ENCODE measurements around the gene MAPK1.
"Not testable (repeated sequence)": the region's sequence is repeated elsewhere in the genome, so short reads cannot be mapped to it uniquely, and the experiment has no call there.

The MAPK1 gene

DNA sequence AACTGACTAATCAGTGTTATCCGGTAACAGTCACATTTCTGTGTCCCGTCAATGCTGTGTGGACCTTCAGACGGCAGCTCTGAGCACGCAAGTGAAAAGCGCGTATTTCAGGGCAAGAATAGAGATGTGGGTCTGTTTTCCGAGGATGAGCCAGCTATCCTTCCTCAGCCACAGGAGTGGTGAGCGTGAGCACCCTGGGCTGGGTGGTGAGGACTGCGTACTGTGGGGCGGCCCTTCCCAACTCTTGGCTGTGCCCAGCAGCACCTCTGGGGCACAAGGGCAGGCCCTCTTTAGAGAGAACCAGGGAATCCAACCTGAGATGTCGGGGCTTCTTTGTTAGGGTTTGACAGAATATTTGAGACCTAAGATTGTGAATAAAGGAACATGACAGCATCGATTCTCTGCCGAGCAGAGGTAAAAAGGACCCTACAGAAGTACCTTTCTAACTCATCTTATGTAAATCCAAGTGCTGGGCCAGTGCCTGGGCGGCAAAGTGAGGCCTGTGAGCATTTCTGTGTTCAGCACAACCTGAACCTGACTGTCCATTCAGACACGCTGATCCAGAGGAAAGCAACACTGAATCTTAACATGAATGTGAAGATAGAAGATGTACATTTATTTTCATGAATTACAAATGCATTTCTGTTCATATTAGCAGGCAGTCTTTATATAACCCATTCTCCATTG is 105.3 kb downstream of the MAPK1 start:
- ATAC-seq (ENCODE audit: low read depth) = no peak
- H3K4me1 Mint-ChIP-seq = peaks cover 2% of the 10 kb centered on the region
- H3K4me3 Mint-ChIP-seq = no peak overlapping the region
- DNase-seq (ENCODE audit: low spot score in 2 of 2) = no peak
- no peak overlapping the region for H3K27ac Mint-ChIP-seq
- no peaks in the 10 kb centered on the region for H3K9me3 Mint-ChIP-seq
- peaks cover 29% of the 10 kb centered on the region for H3K36me3 Mint-ChIP-seq
- no peaks in the 10 kb centered on the region for H3K27me3 Mint-ChIP-seq

GRCh38 chr22:21761086-21761485 is 106.4 kb downstream of the MAPK1 start:
- no peak for ATAC-seq (ENCODE audit: low read depth)

GRCh38 chr22:21760640-21761039 is 106.8 kb downstream of the MAPK1 start:
- H3K4me3 Mint-ChIP-seq = no peak overlapping the region
- H3K27ac Mint-ChIP-seq = no peak overlapping the region
- H3K4me1 Mint-ChIP-seq = peaks cover 7% of the 10 kb centered on the region
- no peak for ATAC-seq (ENCODE audit: low read depth)
- no peak for DNase-seq (ENCODE audit: low spot score in 2 of 2)
- peaks cover 35% of the 10 kb centered on the region for H3K36me3 Mint-ChIP-seq
- H3K27me3 Mint-ChIP-seq = no peaks in the 10 kb centered on the region
- no peaks in the 10 kb centered on the region for H3K9me3 Mint-ChIP-seq

More at GRCh38 chr22:21761086-21761485, 106.4 kb downstream of the MAPK1 start:
- Mint-ChIP-seq H3K9me3 (no peaks in the 10 kb centered on the region), H3K27me3 (no peaks in the 10 kb centered on the region), H3K27ac (no peak overlapping the region), H3K4me1 (peaks cover 3% of the 10 kb centered on the region), H3K36me3 (peaks cover 32% of the 10 kb centered on the region), H3K4me3 (no peak overlapping the region)
- DNase-seq (ENCODE audit: low spot score in 2 of 2) = no peak

- H3K4me1 Mint-ChIP-seq = peaks cover 11% of the 10 kb centered on the region
- ATAC-seq (ENCODE audit: low read depth) = no peak
- peaks cover 29% of the 10 kb centered on the region for H3K36me3 Mint-ChIP-seq
- no peaks in the 10 kb centered on the region for H3K9me3 Mint-ChIP-seq
- H3K4me3 Mint-ChIP-seq = no peak overlapping the region
- H3K27ac Mint-ChIP-seq = no peak overlapping the region
- DNase-seq (ENCODE audit: low spot score in 2 of 2) = no peak
- H3K27me3 Mint-ChIP-seq = no peaks in the 10 kb centered on the region
These were observed 107.6 kb downstream of the MAPK1 start for GRCh38 chr22:21759646-21760376.

GRCh38 chr22:21759093-21759492 is 108.4 kb downstream of the MAPK1 start:
- no peaks in the 10 kb centered on the region for H3K27me3 Mint-ChIP-seq
- DNase-seq (ENCODE audit: low spot score in 2 of 2) (no peak), ATAC-seq (ENCODE audit: low read depth) (no peak)
- peaks cover 27% of the 10 kb centered on the region for H3K36me3 Mint-ChIP-seq
- H3K4me1 Mint-ChIP-seq = peaks cover 19% of the 10 kb centered on the region
- no peak overlapping the region for H3K4me3 Mint-ChIP-seq
- no peaks in the 10 kb centered on the region for H3K9me3 Mint-ChIP-seq
- no peak overlapping the region for H3K27ac Mint-ChIP-seq

DNA sequence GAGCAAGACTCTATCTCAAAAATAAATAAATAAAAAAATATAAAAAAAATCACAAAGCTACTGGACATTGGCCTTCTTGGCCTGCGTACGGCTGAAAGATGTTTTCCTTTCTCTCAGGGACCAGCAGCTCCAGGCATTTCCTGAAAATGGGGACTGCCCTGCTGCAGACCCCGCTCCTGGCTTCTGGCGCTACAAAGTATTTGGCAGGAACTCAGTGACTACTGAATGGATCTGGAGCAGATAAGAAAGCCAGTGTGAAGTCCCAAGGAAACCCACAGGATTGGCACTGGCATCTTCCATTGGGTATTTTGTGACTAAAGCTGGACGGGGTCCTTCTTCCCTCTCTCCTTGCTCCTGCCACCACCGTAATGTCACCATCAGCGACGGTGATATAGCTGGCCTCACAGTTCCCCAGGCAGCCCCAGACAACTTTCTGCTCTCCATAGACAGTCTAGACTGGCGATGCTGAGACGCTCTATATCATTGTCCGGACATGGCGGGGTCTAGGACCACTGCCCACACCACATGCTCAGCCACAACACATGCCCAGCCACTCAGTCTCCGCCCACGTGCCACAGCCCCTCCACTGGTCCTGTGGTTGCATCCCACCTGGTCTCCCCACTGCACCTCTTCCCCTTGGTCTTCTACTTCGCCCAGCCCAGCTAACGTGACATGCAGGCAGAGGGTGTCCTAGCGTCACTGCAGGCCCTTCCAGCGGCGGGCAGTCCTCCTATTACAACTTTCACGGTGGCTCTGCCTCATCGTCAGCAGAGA is 109.2 kb downstream of the MAPK1 start:
- Mint-ChIP-seq H3K27ac (no peak overlapping the region), H3K9me3 (no peaks in the 10 kb centered on the region), H3K27me3 (no peaks in the 10 kb centered on the region), H3K4me3 (no peak overlapping the region), H3K36me3 (peaks cover 25% of the 10 kb centered on the region), H3K4me1 (peaks cover 19% of the 10 kb centered on the region)
- ATAC-seq (ENCODE audit: low read depth) (no peak), DNase-seq (ENCODE audit: low spot score in 2 of 2) (no peak)

- Mint-ChIP-seq H3K9me3 (no peaks in the 10 kb centered on the region), H3K27ac (no peak overlapping the region), H3K4me3 (no peak overlapping the region), H3K36me3 (peaks cover 20% of the 10 kb centered on the region), H3K4me1 (peaks cover 19% of the 10 kb centered on the region), H3K27me3 (no peaks in the 10 kb centered on the region)
- no peak for ATAC-seq (ENCODE audit: low read depth)
- no peak for DNase-seq (ENCODE audit: low spot score in 2 of 2)
These were observed 111.6 kb downstream of the MAPK1 start for GRCh38 chr22:21755851-21756284.

- H3K4me1 Mint-ChIP-seq = peaks cover 19% of the 10 kb centered on the region
These were observed 112.9 kb downstream of the MAPK1 start for GRCh38 chr22:21754523-21754922.

DNA sequence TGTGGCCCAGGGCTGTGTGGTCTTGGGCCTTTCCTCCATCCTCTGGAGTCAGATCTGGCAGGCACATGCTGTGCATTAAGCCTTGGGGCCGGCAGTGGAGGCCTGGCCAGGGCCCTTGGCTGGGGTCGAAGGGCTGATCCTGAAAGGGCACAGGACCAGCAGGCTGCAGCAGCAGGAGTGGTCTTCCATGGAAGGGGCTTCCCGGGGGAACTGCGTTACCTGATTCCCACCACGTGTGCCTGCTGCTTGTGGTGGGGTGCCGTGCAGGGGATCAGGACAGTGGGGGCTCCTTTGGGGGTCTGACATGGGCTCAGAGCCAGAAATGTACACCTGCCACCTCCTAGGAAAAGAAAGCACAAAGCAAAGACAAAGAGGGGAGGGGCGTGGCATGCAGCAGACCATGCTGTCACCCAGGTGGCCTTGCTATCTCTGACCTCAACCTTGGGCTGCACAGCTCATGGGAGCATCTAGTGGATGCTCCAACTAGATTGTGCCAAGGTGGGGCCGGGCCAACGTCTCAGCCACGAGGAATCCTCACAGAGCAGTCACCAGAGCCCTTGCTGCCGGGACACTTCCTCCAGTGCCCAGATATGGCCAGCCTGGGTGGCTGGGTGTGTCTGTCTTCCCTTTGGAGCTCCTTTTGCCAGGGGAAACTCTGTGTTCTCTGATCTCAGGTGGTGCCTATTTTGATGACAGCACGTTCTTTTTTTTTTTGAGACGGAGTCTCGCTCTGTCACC is 113.9 kb downstream of the MAPK1 start:
- Mint-ChIP-seq H3K27me3 (no peaks in the 10 kb centered on the region), H3K27ac (no peak overlapping the region), H3K9me3 (no peaks in the 10 kb centered on the region), H3K36me3 (peaks cover 14% of the 10 kb centered on the region), H3K4me1 (peaks cover 19% of the 10 kb centered on the region), H3K4me3 (no peak overlapping the region)
- DNase-seq (ENCODE audit: low spot score in 2 of 2) (no peak), ATAC-seq (ENCODE audit: low read depth) (no peak)

More at GRCh38 chr22:21754523-21754922, 112.9 kb downstream of the MAPK1 start:
- Mint-ChIP-seq H3K4me3 (no peak overlapping the region), H3K27me3 (no peaks in the 10 kb centered on the region), H3K36me3 (peaks cover 20% of the 10 kb centered on the region), H3K9me3 (no peaks in the 10 kb centered on the region), H3K27ac (no peak overlapping the region)
- DNase-seq (ENCODE audit: low spot score in 2 of 2) (peak; percentile 29 to 30), ATAC-seq (ENCODE audit: low read depth) (peak; percentile 97)

DNA sequence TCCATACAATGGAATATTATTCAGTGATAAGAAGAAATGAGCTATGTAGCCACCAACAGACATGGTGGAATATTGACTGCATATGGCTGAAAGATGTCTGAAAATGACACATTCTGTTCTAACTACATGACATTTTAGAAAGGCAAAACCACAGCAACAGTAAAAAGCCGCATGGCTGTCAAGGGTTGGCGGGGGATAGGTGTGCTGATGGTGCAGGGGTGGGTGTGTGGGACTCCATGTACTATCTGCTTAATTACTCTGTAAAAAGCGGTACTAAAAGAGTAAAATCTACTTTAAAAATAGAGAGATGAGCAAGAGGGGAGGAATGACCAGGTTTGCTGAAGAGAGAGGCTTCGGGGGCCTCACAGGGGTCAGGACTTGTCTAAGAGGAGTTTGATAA is 115.2 kb downstream of the MAPK1 start:
- no peaks in the 10 kb centered on the region for H3K9me3 Mint-ChIP-seq
- no peak overlapping the region for H3K4me3 Mint-ChIP-seq
- DNase-seq (ENCODE audit: low spot score in 2 of 2) (no peak), ATAC-seq (ENCODE audit: low read depth) (no peak)
- H3K36me3 Mint-ChIP-seq = peaks cover 8% of the 10 kb centered on the region
- H3K4me1 Mint-ChIP-seq = peaks cover 18% of the 10 kb centered on the region
- H3K27ac Mint-ChIP-seq = peak overlapping the region; percentile 67
- no peaks in the 10 kb centered on the region for H3K27me3 Mint-ChIP-seq

- Mint-ChIP-seq H3K36me3 (no peaks in the 10 kb centered on the region), H3K27me3 (no peaks in the 10 kb centered on the region), H3K9me3 (no peaks in the 10 kb centered on the region), H3K27ac (no peak overlapping the region), H3K4me1 (no peaks in the 10 kb centered on the region), H3K4me3 (no peak overlapping the region)
- DNase-seq (ENCODE audit: low spot score in 2 of 2) (no peak), ATAC-seq (ENCODE audit: low read depth) (no peak)
These were observed 121.5 kb downstream of the MAPK1 start for GRCh38 chr22:21745948-21746347.

DNA sequence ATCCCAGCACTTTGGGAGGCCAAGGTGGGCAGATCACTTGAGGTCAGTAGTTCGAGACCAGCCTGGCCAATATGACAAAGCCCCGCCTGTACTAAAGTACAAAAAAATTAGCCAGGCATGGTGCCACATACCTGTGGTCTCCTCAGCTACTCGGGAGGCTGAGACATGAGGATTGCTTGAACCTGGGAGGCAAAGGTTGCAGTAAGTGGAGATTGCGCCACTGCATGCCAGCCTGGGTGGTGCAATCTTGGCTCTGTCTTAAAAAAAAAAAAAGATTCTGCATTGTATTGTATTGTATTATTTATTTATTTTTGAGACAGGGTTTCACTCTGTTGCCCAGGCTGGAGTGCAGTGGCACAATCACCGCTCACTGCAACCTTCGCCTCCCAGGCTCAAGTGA is 122.5 kb downstream of the MAPK1 start:
- not testable (repeated sequence) for H3K36me3 Mint-ChIP-seq; DNase-seq (ENCODE audit: low spot score in 2 of 2); H3K27me3 Mint-ChIP-seq; H3K27ac Mint-ChIP-seq; H3K4me1 Mint-ChIP-seq; H3K4me3 Mint-ChIP-seq; ATAC-seq (ENCODE audit: low read depth); H3K9me3 Mint-ChIP-seq

- Mint-ChIP-seq H3K4me3 (no peak overlapping the region), H3K9me3 (no peaks in the 10 kb centered on the region), H3K36me3 (no peaks in the 10 kb centered on the region), H3K4me1 (peaks cover 5% of the 10 kb centered on the region), H3K27me3 (no peaks in the 10 kb centered on the region), H3K27ac (peak overlapping the region; percentile 29)
- ATAC-seq (ENCODE audit: low read depth) (no peak), DNase-seq (ENCODE audit: low spot score in 2 of 2) (no peak)
These were observed 125.7 kb downstream of the MAPK1 start for GRCh38 chr22:21741790-21742189.

DNA sequence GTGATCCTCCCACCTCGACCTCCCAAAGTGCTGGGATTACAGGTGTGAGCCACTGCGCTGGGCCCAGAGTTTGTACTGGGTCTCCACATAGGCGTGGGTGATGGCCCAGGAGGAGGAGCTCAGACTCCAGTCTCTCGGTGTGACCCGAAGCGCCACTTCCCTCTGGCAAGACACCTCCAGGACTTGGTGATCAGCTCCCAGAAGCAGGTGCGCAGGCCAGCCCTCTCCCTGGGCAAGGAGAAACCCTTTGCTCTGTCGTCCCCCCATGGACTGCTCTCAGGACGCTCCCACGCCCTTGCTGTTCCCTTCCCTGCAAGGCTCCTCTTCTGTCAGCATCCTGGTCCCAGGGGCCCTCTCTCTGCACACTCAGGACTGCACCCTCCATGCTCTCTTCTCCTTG is 126.4 kb downstream of the MAPK1 start:
- Mint-ChIP-seq H3K27me3 (no peaks in the 10 kb centered on the region), H3K4me3 (no peak overlapping the region), H3K27ac (no peak overlapping the region), H3K36me3 (no peaks in the 10 kb centered on the region), H3K4me1 (peaks cover 7% of the 10 kb centered on the region), H3K9me3 (no peaks in the 10 kb centered on the region)
- no peak for DNase-seq (ENCODE audit: low spot score in 2 of 2)
- no peak for ATAC-seq (ENCODE audit: low read depth)
